H1 (cell line): ENCODE results near the gene BACE1. TPM values are rescaled to one million over a fixed set of nuclear protein-coding genes. Genes with fewer than 3 reads are reported as not detected.

Experiments
- CTCF ChIA-PET: fragments of 300-600 bp; sonication (Branson Sonifier 250); formaldehyde crosslinking; loops from one replicate; lab custom pipeline; 2021; ENCODE audit not compliant: partially characterized antibody; lab: Charles Lee
- POLR2A ChIA-PET: fragments of 300-600 bp; sonication (Branson Sonifier 250); formaldehyde crosslinking; loops from one replicate; lab custom pipeline; 2021; ENCODE audit warnings: inconsistent platforms; ENCODE audit not compliant: partially characterized antibody; lab: Charles Lee
- DNase-seq, 2 experiments: peaks; one replicate each; pipeline versions ENCODE4 v3.0.0 to v3.0.0-alpha.2; 2010 to 2022; ENCODE audit warnings: low spot score in 2 of 2, low read depth in 1 of 2, mixed read lengths in 1 of 2
- FAIRE-seq: peaks from 2 replicates; lab custom pipeline; 2011; peaks lifted over from hg19 to GRCh38; lab: Jason Lieb, UNC
- H2AFZ ChIP-seq: 2 replicates; pipeline ENCODE4 v1.8.1; 2012; ENCODE audit warnings: low read length, inconsistent platforms
- H2AK5ac ChIP-seq: 2 replicates; pipeline ENCODE4 v1.6.1; 2013; ENCODE audit warnings: low read depth, low read length
- H2BK120ac ChIP-seq: replicated peaks from 2 replicates; pipeline ENCODE3; 2013; ENCODE audit warnings: low read depth, low read length, inconsistent platforms
- H2BK12ac ChIP-seq: 2 replicates; pipeline ENCODE4 v1.6.1; 2013; ENCODE audit warnings: low read depth, low read length
- H2BK15ac ChIP-seq: 2 replicates; pipeline ENCODE4 v1.6.1; 2013; ENCODE audit warnings: low read length
- H2BK20ac ChIP-seq: 2 replicates; pipeline ENCODE4 v1.6.1; 2013; ENCODE audit warnings: low read length
- H2BK5ac ChIP-seq: 2 replicates; pipeline ENCODE4 v1.6.1; 2013; ENCODE audit warnings: low read depth, low read length
- H3K14ac ChIP-seq: 2 replicates; pipeline ENCODE4 v1.6.1; 2013; ENCODE audit warnings: inconsistent platforms; ENCODE audit not compliant: insufficient read length
- H3K18ac ChIP-seq: 2 replicates; pipeline ENCODE4 v1.6.1; 2013; ENCODE audit warnings: low read length; ENCODE audit errors: extremely low read depth
- H3K23ac ChIP-seq: 2 replicates; pipeline ENCODE4 v1.6.1; 2013; ENCODE audit warnings: inconsistent platforms; ENCODE audit not compliant: insufficient read length
- H3K23me2 ChIP-seq: 2 replicates; pipeline ENCODE4 v1.6.1; 2013; ENCODE audit warnings: low read depth, low read length
- H3K27ac ChIP-seq: 2 replicates; pipeline ENCODE4 v1.6.1; 2011; ENCODE audit warnings: low read depth, low read length, inconsistent platforms
- H3K27me3 ChIP-seq, 4 experiments: replicated peaks in 1 of 4; 1 replicate in 1 of 4; 2 replicates in 3 of 4; pipeline versions ENCODE4 v1.6.1 to v1.8.1; 2011 to 2013; ENCODE audit warnings: low read length in 3 of 4, mild to moderate bottlenecking in 3 of 4, inconsistent platforms in 2 of 4, mixed read lengths in 2 of 4, moderate library complexity in 1 of 4; ENCODE audit not compliant: control insufficient read depth in 3 of 4, insufficient read depth in 3 of 4; ENCODE audit errors: extremely low read depth in 1 of 4
- H3K36me3 ChIP-seq, 4 experiments: 2 replicates each; pipeline versions ENCODE4 v1.6.1 to v1.8.1; 2011 to 2013; ENCODE audit warnings: mild to moderate bottlenecking in 4 of 4, low read length in 3 of 4, moderate library complexity in 2 of 4, control low read depth in 1 of 4, inconsistent platforms in 1 of 4; ENCODE audit not compliant: insufficient read depth in 4 of 4, control insufficient read depth in 2 of 4
- H3K4ac ChIP-seq: replicated peaks from 2 replicates; pipeline ENCODE3; 2013; ENCODE audit warnings: low read length, low read depth, mixed read lengths, inconsistent platforms; ENCODE audit not compliant: insufficient read length
- H3K4me1 ChIP-seq, 4 experiments: replicated peaks in 1 of 4; 1 replicate in 1 of 4; 2 replicates in 3 of 4; pipeline versions ENCODE4 v1.6.1 to v1.8.1; 2011 to 2013; ENCODE audit warnings: low read length in 3 of 4, inconsistent platforms in 2 of 4, mixed read lengths in 1 of 4; ENCODE audit not compliant: insufficient read depth in 4 of 4, control insufficient read depth in 3 of 4
- H3K4me2 ChIP-seq, 2 experiments: 2 replicates each; pipeline versions ENCODE4 v1.6.1 to v1.8.1; 2011 to 2013; ENCODE audit warnings: low read depth in 2 of 2, low read length in 2 of 2, control low read depth in 1 of 2, inconsistent platforms in 1 of 2, mild to moderate bottlenecking in 1 of 2; ENCODE audit not compliant: insufficient read depth in 1 of 2
- H3K4me3 ChIP-seq, 4 experiments: fragments of 200-600, 300-600 bp in 1 of 4; sonication (generic), shearing (Covaris generic), sonication (Bioruptor Twin) in 1 of 4; 2 replicates each; pipeline versions ENCODE4 v1.5.1 to v1.8.1; 2011 to 2016; ENCODE audit warnings: low read length in 4 of 4, low read depth in 3 of 4, control low read depth in 2 of 4, inconsistent platforms in 2 of 4, mild to moderate bottlenecking in 2 of 4, mixed read lengths in 1 of 4, moderate library complexity in 1 of 4; ENCODE audit not compliant: insufficient read depth in 2 of 4; ENCODE audit errors: extremely low read depth in 1 of 4
- H3K56ac ChIP-seq: replicated peaks from 2 replicates; pipeline ENCODE3; 2013; ENCODE audit warnings: low read depth, mild to moderate bottlenecking, mixed read lengths, low read length, inconsistent platforms; ENCODE audit not compliant: insufficient read length
- H3K79me1 ChIP-seq: 2 replicates; pipeline ENCODE4 v1.6.1; 2013; ENCODE audit warnings: low read depth, low read length, control low read depth
- H3K79me2 ChIP-seq, 2 experiments: 2 replicates each; pipeline versions ENCODE4 v1.6.1 to v1.8.1; 2012 to 2013; ENCODE audit warnings: low read length in 2 of 2, mild to moderate bottlenecking in 2 of 2, inconsistent platforms in 1 of 2; ENCODE audit not compliant: insufficient read depth in 2 of 2, control insufficient read depth in 1 of 2
- H3K9ac ChIP-seq, 4 experiments: replicated peaks in 1 of 4; 1 replicate in 1 of 4; 2 replicates in 3 of 4; pipeline versions ENCODE4 v1.6.1 to v1.8.1; 2011 to 2013; ENCODE audit warnings: low read depth in 3 of 4, low read length in 3 of 4, control low read depth in 2 of 4, mild to moderate bottlenecking in 2 of 4, moderate library complexity in 2 of 4, inconsistent platforms in 1 of 4; ENCODE audit errors: extremely low read depth in 1 of 4
- H3K9me3 ChIP-seq, 2 experiments: 2 replicates each; pipeline versions ENCODE4 v1.6.1 to v1.8.1; 2012 to 2013; ENCODE audit warnings: mild to moderate bottlenecking in 2 of 2, moderate library complexity in 2 of 2, control low read depth in 1 of 2, inconsistent platforms in 1 of 2, low read depth in 1 of 2, low read length in 1 of 2, mixed read lengths in 1 of 2; ENCODE audit not compliant: insufficient read depth in 2 of 2
- H4K20me1 ChIP-seq, 2 experiments: replicated peaks in 1 of 2; 2 replicates each; pipeline versions ENCODE3 to v1.8.1; 2011 to 2013; ENCODE audit warnings: inconsistent platforms in 2 of 2, low read length in 2 of 2, mild to moderate bottlenecking in 1 of 2; ENCODE audit not compliant: insufficient read depth in 2 of 2, control insufficient read depth in 1 of 2
- H4K5ac ChIP-seq: 2 replicates; pipeline ENCODE4 v1.6.1; 2013; ENCODE audit warnings: low read length, low read depth, mixed read lengths, inconsistent platforms; ENCODE audit not compliant: insufficient read length
- H4K8ac ChIP-seq: 2 replicates; pipeline ENCODE4 v1.8.0; 2013; ENCODE audit warnings: mild to moderate bottlenecking, moderate library complexity, low read length, inconsistent platforms; ENCODE audit not compliant: insufficient read depth; ENCODE audit errors: extremely low read depth
- H4K91ac ChIP-seq: replicated peaks from 2 replicates; pipeline ENCODE3; 2013; ENCODE audit warnings: low read length, mixed read lengths, inconsistent platforms; ENCODE audit not compliant: insufficient read length
- WGBS, 2 experiments: shearing (Covaris generic) in 1 of 2; methylation state at CpG; one replicate each; pipeline versions ENCODE4 v1.1.6 to v1.1.7; 2013 to 2015; ENCODE audit warnings: low lambda C conversion rate in 2 of 2, mixed read lengths in 2 of 2, inconsistent platforms in 1 of 2, low coverage in 1 of 2, missing lambda C conversion rate in 1 of 2; ENCODE audit not compliant: insufficient replicate concordance in 2 of 2, insufficient coverage in 1 of 2, insufficient read length in 1 of 2; ENCODE audit errors: extremely low coverage in 1 of 2, missing lambda C conversion rate in 1 of 2; 5-methylcytosine and 5-hydroxymethylcytosine counted together
- polyA plus RNA-seq, 7 experiments: library from polyadenylated mRNA; depleted of rRNA in 3 of 7; stranded (reverse) in 5 of 7; unstranded in 2 of 7; fragments of >200 nt in 5 of 7; fragments of 200-250 nt in 2 of 7; gene quantifications; 1 replicate in 5 of 7; 2 replicates in 1 of 7; 4 replicates in 1 of 7; pipeline versions ENCODE4 v1.2.1 to v1.2.3, GENCODE V29; 2011 to 2013; ENCODE audit warnings: missing spikeins in 2 of 7, mixed read lengths in 2 of 7
- total RNA-seq: library from RNA; stranded (reverse); fragmentation: NEBNext Ultra II Directional; extraction: Animal tissue kit (Norgen Biotek cat#: 25700); gene quantifications from 2 replicates; pipeline ENCODE4 v1.2.1, GENCODE V29; 2021

Gene BACE1
- total and polyA plus RNA-seq, 2 of the 8 experiments (the other 6 are each of a cell fraction or from before 2014, with no cell fraction given): 7.7 to 7.9 TPM

- Histone ChIP-seq H3K56ac (no peak overlapping the region), H2BK5ac (no peak overlapping the region), H2AFZ (no peak overlapping the region), H4K8ac (no peak overlapping the region), H3K9me3 (no peaks in the 10 kb centered on the region), H3K18ac (no peak overlapping the region), H2BK12ac (no peak overlapping the region), H4K20me1 (peaks cover 0 to 1% of the 10 kb centered on the region in 2 experiments), H2BK120ac (no peak overlapping the region), H3K4me1 (peaks cover 0 to 5% (median under 1%) of the 10 kb centered on the region in 4 experiments; a peak in 2 of 7 replicates), H3K79me1 (no peaks in the 10 kb centered on the region), H3K23ac (no peak overlapping the region), H3K4me2 (no peak overlapping the region), H4K5ac (no peak overlapping the region), H3K4ac (no peak overlapping the region), H3K9ac (no peak overlapping the region), H3K79me2 (no peaks in the 10 kb centered on the region), H3K27me3 (no peaks in the 10 kb centered on the region), H3K27ac (no peak overlapping the region), H3K23me2 (0 out of 2 replicates have a peak, but pooled peaks cover 3% of the 10 kb centered on the region), H2AK5ac (no peak overlapping the region), H4K91ac (no peak overlapping the region), H2BK20ac (no peak overlapping the region), H3K4me3 (no peak overlapping the region), H3K36me3 (no peaks in the 10 kb centered on the region), H2BK15ac (no peak overlapping the region), H3K14ac (no peak overlapping the region)
- POLR2A ChIA-PET: no interaction called here
- no peak for DNase-seq
- CTCF ChIA-PET: interaction anchor here (1.0 to 1.2 kb wide), 2 partner anchors 8 to 151 kb away, joined by 3 read pairs; no protein-coding TSS in a partner anchor
- 63% methylated on average over 2 of the region's 2 CpGs; no CpG with 5 or more reads in 1 of the 2 experiments for WGBS, 2 experiments
- FAIRE-seq: no peak
Measured at GRCh38 chr11:117332843-117333242, 16.8 kb upstream of the BACE1 start.
